NCI-H128 (cell line): ENCODE measurements around the gene GLP1R.

Source experiments
- DNase-seq: peaks from one replicate; lab custom pipeline; 2025; ENCODE audit not compliant: unreplicated experiment; lab: John Stamatoyannopoulos, UW

The GLP1R gene

GRCh38 chr6:39043776-39044175 lies 4.8 kb upstream of the GLP1R start:
- no peak for DNase-seq

DNA sequence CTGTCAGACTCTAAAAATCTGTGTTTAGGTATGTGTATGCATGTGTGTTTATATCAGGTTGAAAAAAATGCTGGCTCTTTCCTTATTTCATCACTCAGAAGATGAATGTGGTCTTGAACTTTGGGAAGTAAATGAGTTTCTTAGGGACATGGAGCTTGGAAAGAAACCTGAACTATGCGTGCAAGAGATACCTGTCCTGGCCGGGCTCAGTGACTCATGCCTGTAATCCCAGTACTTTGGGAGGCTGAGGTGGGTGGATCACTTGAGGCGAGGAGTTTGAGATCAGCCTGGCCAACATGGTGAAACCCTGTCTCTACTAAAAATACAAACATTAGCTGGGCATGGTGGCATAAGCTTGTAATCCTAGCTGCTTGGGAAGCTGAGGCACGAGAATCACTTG lies 4.4 kb upstream of the GLP1R start:
- DNase-seq = no peak

DNA sequence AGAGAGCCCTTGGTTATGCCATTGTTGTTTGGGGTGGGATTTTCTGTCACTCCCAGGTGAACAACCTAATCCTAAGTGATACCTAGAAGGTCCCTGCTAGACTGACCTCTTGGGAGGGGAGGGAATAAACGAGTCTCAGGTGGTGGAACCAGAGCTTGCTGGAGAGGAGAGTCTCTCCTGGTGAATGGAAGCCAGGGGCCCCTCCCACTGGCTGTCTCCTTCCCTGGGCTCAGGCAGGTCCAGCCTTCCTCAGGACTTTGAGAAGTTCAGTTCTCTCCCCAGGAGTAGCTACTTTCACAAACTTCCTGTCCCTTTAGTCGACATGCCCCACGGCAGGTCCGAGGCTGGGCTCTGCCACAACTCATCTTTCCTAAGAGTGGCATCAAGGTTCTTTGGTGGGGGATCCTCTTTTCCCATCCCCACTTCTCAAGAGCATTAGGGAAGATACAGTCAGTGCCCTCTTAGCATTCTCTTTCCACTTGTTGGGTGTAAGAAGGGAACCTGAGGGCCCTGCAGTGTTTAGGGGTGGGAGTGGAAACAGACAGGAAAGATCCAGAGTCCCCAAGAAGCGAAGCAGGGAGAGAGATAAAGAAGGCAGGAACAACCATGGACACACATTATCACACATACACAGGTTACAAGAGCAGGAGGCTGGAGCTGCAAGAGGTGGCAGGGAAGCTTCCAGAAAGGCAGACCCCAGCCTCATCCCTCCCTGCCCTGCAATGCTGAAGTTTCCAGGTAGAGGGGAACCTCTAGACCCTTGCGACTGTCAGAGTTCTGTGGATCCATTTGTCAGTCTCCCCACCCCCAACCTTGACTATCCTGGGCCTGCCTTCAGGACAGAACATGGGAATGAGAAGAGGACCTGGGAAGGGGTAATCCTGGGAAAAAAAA lies 900 bp upstream of the GLP1R start:
- no peak for DNase-seq

DNA sequence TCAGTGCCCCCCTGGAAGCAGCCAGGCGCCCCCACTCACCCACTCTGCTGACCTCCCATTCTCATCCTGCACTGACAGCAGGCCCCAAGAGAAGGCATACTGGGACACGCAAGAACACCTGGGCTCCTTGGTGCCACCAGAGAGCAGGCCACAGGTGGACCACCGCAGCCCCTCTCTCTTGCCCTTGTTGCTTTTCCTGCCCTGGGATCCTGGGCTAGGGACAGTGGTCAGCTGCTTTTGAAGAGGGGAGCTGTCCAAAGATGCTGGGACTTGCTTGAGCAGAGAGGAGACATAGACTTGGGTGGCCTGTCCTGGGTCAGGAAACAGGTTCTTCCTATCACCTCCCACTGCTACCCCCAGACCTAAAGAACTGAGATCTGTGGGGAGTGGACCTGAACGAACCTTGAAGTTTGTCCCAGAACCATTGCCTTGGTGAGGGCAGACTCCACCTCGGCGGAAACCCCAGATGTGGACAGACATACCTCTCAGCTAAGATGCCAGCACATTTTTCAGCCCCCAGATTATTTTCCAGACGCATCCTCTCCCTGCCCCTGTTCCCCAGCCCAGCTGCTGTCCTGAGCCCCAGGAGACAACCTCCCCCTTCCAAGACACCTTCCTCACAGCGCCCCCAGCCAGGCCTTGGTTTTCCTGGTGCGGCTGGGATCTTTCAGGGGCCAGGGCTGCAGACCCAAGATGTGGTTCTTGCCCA lies 1.1 kb downstream of the GLP1R start:
- DNase-seq = no peak

DNA sequence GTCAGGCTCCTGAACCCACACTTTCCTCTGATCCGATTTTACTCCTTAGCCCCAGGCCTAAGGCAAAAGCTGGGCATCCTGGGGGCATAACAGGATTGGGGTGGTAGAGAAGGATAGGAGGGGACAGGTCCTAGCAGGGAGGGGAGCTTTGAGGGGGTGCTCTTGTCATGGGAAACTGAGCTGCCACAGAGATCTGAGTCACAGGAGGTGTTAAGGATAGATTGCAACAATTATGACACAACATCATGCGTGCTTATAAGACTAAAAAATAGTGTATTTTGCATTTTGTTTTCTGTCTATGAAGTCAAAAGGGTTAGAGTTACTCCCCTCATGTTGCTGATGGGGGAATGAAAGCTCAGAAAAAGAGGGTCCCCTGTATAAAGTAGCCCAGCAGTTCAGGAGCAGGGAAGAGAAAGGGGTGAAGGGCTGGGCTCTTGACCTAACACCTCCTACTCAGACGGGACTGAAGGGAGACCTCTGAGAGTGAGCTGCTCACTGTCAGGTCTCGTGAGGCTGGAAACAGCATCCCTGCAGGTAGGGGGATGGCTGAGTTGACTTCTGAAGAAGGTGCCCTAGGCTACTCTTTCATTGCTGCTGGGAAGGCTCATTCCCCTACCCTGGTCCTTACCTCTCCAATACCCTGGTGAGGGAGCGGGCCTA lies 2.0 kb downstream of the GLP1R start:
- no peak for DNase-seq

- no peak for DNase-seq
Observed at GRCh38 chr6:39051399-39052122, 3.0 kb downstream of the GLP1R start.

DNA sequence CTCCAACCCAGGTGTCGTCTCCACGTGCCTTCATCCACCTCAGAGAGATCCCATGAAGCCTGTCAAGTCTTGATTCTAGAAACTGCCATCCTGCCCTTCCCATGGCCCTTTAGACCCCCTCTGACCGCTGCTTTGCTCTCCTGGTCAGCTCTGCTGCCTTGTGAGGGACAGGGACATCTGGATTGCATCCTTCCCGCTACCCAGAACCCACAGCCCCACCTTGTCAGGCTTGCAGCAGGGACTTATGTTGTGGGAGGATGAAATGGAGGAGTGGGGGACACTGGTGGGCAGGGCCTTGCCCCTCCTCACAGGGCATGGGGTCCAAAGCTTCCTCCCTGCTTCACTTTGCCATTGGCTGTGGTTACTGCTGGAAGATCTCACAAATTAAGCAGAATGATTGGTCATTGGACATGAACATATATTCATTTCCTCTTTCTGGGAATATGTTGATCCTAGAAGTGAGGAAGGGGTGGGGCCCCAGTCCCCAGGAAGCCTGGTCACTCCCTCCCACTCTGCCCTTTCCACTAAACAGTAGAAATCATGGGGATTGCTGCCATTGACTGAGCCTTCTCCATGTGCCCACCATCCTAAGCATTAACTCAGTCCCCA lies 4.5 kb downstream of the GLP1R start:
- no peak for DNase-seq

GRCh38 chr6:39053854-39054576 lies 5.4 kb downstream of the GLP1R start:
- no peak for DNase-seq

DNA sequence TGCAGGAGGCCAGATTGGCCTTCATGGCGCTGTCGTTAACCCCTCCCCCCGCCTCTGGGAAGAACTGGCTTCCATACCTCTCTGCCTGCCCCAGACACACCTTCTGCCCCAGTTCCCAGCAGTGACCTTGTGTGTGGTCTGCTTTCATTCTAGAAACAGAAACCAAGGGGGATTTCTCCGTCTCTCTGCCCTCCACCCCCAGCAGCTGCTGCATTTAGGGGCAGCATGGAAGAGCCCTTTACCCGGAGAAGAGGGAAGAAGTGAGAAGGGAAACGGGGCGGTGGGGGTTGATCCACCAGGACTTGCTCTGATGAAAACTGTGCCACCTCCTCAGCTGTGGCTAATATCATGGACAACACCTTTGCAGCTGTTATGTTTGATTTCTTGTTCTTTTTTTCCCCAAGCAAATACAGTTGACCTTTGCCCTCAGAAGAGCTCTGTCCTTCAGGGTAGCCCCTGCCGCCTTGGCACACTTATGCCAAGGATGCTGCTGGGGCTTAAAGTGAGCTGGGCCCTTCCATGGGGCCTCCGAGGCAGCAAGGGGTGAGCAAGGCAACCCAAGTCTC lies 6.1 kb downstream of the GLP1R start:
- DNase-seq = no peak

DNA sequence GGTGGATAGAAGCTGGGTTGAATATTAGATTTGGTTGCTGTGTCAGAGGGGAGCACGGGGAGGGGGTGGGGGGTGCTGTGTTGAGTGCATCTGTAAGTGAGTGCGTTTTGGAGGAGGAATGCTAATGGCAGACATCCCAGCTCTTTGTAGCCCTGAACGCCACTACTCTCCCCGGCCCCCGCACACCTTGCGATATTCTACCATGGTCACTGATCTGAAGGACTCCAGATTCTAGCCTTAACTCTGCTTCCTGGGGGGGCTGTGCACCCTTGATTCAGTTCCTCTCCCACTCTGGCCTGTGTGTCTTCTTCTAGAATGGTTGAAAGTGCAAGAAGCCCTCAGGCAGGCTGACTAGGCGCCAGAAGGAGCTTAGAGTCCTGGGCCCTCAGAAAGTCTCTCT lies 7.1 kb downstream of the GLP1R start:
- no peak for DNase-seq

DNA sequence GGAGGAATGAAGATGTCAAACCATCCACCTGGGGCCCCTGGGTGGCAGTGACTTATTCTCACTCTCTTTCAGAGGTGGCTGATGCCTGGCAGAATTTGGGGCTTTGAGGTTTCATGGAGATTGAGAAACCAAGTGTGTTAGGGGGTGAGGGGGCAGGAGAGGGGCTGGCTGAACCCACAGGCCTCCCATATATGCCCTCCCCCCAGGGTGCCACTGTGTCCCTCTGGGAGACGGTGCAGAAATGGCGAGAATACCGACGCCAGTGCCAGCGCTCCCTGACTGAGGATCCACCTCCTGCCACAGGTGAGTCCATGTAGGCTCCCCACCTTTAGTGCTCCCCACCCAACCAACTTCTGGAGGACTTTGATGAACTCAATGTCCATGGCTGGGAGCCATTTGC lies 7.6 kb downstream of the GLP1R start:
- DNase-seq = no peak

DNA sequence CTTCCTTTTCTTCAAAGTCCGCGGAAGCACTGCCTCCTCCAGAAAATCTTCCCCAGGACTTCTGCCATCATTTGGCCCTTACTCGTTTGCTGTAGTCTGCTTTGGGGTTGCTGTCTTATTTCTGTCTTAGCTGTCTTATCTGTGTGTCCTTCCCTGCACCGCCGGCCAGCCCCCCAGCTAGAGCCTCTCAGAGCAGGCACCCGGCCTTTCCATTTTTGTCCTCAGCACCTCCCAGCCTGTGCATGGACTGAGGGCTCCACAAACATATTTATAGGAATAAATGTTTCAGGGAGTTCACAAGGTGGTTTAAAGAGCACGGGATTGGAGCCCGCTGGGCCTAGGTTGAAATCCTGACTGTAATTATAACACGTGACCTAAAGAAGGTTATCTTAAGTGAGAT lies 8.1 kb downstream of the GLP1R start:
- DNase-seq = no peak

DNA sequence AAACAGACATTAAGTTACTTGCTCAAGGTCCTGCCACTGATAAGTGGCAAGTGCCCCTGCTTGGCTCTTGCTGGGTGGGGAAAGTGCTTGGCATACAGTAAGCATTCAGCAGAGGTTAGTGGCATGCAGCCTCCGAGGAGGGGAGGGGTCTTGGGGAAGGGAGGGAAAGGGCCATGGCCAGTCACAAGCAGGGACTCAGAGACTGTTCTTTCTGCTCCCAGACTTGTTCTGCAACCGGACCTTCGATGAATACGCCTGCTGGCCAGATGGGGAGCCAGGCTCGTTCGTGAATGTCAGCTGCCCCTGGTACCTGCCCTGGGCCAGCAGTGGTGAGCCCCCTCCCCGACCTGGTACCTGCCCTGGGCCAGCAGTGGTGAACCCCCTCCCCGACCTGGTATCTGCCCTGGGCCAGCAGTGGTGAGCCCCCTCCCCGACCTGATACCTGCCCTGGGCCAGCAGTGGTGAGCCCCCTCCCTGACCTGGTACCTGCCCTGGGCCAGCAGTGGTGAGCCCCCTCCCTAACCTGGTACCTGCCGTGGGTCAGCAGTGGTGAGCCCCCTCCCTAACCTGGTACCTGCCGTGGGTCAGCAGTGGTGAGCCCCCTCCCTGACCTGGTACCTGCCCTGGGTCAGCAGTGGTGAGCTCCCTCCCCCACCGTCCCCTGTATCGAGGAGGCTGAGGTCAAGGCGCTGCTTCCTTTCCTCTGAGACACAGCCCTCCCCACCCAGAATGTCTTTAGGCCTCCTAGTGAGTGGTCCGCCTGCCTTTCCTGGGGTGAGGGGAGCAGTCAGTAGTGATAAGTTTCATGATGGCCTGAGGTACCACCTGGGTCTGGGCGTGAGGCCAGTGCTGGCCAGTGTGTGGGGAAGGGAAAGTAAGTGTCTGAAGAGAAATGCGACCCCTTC lies 8.9 kb downstream of the GLP1R start:
- DNase-seq = no peak

DNA sequence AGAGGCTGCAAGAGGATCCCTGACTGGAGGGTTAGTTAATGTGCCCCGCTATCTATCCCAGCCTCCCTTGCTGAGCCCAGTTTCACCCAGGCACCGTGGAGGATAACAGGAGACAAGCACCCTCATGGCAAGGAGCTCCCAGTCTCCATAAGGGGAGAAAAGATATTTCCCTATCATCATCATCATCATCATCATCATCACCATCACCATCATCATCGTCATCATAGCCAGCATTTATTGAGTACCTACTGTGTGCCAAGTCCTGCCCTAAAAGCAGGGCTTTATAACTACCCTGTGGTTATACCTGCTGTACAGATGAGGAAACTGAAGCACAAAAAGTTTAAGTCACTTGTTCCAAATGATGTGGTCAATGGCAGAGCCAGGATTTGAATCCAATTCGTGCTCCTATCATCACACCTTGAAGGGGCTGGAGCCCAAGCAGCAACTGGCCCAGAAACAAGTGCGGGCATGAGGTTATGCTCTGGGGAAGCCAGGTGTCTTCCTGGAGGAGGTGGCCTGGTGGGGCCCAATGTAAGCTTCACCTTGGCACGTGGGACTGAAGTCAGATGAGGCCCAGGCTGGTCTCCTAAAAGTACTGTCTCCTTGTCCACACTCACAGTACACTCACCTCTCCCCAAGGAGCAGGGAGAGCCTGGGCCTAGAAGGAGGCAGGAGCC lies 10.0 kb downstream of the GLP1R start:
- no peak for DNase-seq

- no peak for DNase-seq
Observed at GRCh38 chr6:39059496-39060310, 11.1 kb downstream of the GLP1R start.

- DNase-seq = no peak
Observed at GRCh38 chr6:39060467-39061160, 12.0 kb downstream of the GLP1R start.

- no peak for DNase-seq
Observed at GRCh38 chr6:39061182-39061581, 12.6 kb downstream of the GLP1R start.
